Middle frontal gyrus (tissue), 1 donor: ENCODE results near the gene DDAH1.

ENCODE experiments used
- DNase-seq: peaks from one replicate; pipeline ENCODE4 v3.0.0-alpha.2; 2015; ENCODE audit warnings: low spot score; ENCODE audit errors: extremely low spot score

DDAH1 gene

DNA sequence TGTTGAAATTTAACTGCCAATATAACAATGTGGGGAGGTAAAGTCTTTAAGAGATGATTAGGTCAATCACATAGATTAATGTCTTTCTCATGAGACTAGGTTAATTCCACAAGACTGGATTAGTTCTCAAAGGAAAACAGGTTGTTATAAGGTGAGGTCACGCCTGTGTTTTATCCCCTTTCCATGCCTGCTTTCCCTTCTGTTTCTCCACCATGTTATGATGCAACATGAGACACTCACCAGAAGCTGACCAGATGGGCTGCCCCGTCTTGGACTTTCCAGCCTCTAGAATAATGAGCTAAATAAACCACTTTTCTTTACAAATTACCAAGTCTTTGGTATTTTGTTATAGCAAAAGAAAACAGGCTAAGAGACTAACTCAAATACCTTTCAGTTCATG lies 70.8 kb downstream of the DDAH1 start:
- no peak for DNase-seq

- no peak for DNase-seq
Measured at GRCh38 chr1:85393490-85393889, 71.5 kb downstream of the DDAH1 start.

DNA sequence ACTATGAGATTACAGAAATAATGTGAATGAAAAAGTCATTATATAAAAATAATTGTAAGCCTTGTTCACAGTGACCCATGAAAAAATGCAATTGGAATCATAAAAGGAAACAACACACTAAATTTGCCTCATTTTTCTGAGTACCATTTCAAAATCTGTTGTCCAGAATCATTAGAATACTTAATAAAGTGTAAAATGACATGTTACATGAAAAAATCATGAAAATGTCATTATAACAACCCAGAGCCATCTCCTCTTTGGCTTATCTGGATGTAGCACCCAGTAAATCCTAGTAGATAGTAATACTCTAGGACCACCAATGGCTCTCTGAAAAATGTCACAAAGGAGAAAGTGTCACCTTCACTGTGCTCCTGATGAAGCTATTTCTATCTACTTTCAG lies 76.5 kb downstream of the DDAH1 start:
- no peak for DNase-seq

DNA sequence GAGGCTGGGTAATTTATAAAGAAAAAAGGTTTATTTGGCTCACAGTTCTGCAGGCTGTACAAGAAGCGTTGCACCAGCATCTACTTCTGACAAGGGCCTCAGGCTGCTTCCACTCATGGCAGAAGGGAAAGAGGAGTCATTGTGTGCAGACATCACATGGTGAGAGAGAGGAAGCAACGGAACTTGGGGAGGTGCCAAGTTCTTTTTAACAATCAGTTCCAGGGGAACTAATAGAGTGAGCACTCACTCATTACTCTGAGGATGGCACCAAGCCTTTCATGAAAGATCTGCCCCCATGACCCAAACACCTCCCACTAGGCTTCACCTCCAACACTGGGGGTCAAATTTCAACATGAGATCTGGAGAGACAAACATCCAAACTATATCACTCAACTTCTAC lies 77.2 kb downstream of the DDAH1 start:
- no peak for DNase-seq

GRCh38 chr1:85386068-85386722 lies 78.8 kb downstream of the DDAH1 start:
- no peak for DNase-seq

DNA sequence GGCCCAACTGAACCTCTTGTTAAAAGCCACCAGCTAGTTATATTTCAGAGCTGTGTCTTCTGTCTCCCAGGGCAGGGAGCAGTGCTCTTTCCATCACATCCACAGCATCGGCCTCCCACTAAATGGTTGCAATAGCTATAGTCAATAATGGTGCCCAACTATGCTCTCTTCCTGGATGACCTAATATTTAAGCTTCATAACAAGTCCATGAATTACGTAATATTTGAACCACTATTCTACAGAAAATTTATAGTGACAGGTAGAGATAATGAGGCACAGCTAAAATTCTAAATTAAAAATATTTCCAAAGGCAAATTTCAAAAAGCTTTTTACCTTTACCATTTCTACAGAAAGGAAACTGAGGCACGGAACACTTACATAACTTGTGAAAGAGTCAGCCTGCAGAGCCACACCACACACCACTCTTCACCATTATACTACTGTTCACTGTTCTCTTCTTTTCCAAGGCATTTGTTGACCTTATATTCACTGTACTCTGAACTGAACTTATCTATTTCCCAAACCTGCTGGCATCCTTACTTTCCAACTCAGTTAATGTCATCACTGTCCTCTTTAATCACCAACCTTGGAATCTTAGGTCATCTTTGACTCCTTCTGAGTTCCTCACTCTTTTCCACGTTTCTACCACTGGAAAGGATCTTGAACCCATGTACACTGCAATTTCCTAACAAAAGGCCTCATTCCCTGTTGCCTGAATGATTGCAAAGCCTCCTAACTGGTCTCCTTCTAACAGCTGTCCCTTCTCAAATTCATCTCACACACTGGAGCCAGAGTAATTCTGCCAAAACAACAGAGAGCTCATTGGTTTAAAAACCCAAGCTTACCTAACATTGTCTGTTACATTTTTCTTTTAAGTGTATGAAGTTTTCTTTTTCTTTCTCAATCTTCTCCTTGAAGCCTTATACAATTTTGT lies 85.5 kb downstream of the DDAH1 start:
- no peak for DNase-seq

DNA sequence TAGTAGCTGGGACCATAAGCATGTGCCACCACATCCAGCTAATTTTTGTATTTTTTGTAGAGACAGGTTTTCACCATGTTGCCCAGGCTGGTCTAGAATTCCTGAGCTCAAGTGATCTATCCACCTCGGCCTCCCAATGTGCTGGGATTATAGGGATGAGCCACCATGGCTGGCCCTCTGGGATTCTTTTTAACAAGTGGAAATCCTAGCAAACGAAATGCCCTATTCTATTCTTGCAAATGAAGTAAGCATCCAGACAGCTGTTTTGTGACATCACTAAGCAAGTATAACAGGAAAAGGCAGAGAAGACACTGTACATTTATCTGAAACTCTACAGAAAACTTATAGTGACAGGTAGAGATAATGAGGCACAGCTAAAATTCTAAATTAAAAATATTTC lies 86.4 kb downstream of the DDAH1 start:
- no peak for DNase-seq

- DNase-seq: no peak
Measured at GRCh38 chr1:85376356-85376755, 88.6 kb downstream of the DDAH1 start.

- no peak for DNase-seq
Measured at GRCh38 chr1:85375493-85375892, 89.5 kb downstream of the DDAH1 start.

DNA sequence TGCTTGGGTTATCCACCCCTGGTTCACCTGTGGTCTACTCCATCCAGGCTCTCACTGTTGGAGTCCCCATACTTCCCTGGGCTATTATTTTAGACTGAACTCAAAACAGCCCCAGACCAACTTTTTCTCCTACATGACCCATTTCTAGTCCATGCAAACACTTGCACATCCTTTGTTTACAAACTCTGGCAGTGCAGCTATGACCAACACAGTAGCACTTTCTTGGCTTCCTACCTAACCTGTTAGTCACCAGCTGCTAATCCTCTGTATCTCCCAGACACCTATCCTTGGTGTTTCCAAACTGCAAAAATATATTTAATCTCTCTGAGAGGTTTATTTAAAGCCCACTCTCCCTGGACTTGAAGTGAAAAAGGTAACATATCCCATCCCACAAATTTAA lies 90.8 kb downstream of the DDAH1 start:
- no peak for DNase-seq

- no peak for DNase-seq
Measured at GRCh38 chr1:85373378-85373708, 91.6 kb downstream of the DDAH1 start.

GRCh38 chr1:85372683-85373377 lies 92.1 kb downstream of the DDAH1 start:
- DNase-seq: no peak

GRCh38 chr1:85371021-85371420 lies 93.9 kb downstream of the DDAH1 start:
- DNase-seq: no peak

- no peak for DNase-seq
Measured at GRCh38 chr1:85368073-85368770, 96.7 kb downstream of the DDAH1 start.

DNA sequence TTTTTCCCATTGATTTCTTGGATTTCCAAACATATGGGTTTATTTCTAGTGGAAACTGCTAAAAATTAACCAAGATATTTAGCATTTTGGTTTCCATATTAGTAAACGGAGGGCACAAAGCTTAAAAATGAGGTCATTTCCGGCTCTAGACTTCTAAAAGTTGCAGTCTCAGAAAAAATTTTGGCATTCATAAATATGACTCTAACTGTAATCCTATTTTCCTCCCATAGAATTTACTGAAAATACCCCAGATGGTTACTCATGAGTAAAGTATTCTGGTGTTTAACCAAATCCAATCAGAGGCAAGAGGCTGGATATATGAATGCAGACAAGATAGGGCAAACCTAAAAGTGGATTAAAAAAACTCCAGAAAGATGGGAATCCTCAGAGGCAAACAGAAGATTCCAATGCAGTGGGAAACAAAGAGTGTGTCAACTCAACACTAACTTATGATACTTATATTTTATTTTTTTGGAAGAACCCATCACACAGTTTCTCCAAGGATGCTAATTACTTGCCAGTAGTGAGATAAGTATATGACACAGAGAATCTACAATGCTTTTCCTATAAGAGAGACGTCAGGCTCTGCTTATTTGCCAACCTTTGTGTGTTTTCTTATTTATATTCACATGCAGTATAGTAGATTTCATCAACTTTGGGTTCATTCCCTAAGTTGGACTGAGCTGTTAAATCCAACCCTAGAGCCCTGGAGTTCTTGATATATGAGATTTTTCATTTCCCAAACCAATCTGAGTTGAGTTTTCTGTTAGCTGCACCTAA lies 98.4 kb downstream of the DDAH1 start:
- DNase-seq: no peak

DNA sequence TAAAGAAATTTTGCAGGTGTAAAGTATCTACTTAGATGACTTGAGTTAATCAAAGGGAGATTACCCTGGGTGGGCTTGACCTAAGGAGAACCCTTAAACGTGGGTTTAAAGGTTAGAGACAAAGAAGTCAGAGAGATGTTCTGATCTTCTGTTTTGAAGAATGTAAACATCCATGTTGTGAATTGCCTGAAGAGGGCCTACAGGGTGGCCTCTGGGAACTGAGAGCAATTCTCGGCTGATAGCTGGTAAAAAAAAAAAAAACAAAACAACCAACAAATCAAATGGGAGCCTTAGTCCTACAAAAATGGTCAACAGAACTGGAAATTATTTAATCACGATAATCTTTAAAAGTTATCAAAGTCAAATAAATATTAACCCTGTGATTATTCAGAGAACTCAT lies 99.1 kb downstream of the DDAH1 start:
- no peak for DNase-seq

DNA sequence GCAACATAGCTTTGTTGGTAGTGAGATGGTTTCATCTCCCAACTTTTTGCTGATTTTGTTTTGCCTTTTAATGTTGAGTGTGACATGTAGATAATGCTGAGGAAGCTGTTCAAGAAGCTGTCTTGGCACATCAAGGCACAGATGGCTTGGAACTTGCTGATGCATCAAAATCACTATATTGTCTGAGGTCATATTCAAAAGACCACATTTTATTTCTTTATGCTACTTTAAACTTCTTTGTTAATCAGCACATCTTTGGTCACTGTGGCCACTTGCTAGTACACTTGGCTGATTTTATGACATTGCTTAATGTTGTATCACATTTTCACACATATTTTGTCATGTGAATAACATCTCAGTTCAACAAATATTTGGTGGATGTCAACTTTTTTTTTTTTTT lies 101.4 kb downstream of the DDAH1 start:
- DNase-seq: no peak

GRCh38 chr1:85363092-85363491 lies 101.9 kb downstream of the DDAH1 start:
- no peak for DNase-seq

GRCh38 chr1:85361606-85362296 lies 103.2 kb downstream of the DDAH1 start:
- no peak for DNase-seq

GRCh38 chr1:85360730-85361493 lies 104.0 kb downstream of the DDAH1 start:
- no peak for DNase-seq
